HepG2 (cell line): ENCODE results near the gene NISCH. TPM values are rescaled to one million over a fixed set of nuclear protein-coding genes. Genes with fewer than 3 reads are reported as not detected.

Experiments used
- ATAC-seq: fragments of 200-7000 bp; cut with Tn5 transposase; 3 replicates; pipeline ENCODE4 v1.9.1; 2020; ENCODE audit warnings: mild to moderate bottlenecking, moderate library complexity
- BruUV-seq: library from RNA; stranded (reverse); fragments of 400-500 nt; replicated peaks from 2 replicates; lab custom pipeline; 2021; lab: Mats Ljungman, UMichigan
- CTCF ChIA-PET: fragments of 300-600 bp; formaldehyde crosslinking; extraction: SDS; loops from one replicate; lab custom pipeline; 2021; ENCODE audit warnings: low total read pairs, inconsistent platforms, low intra/inter-chr PET ratio; lab: Yijun Ruan, JAX
- POLR2A ChIA-PET: fragments of 350-600 bp; sonication (Branson Sonifier 250); formaldehyde crosslinking; loops from one replicate; lab custom pipeline; 2020; ENCODE audit warnings: antibody characterized with exemption, inconsistent platforms; lab: Yijun Ruan, JAX
- DNase-seq: peaks from one replicate; pipeline ENCODE4 v3.0.0-alpha.2; 2015; ENCODE audit warnings: low spot score
- FAIRE-seq: peaks from 3 replicates; lab custom pipeline; 2011; peaks lifted over from hg19 to GRCh38; lab: Jason Lieb, UNC
- H2AFZ ChIP-seq: one replicate; pipeline ENCODE4 v1.6.1; 2011; ENCODE audit warnings: low read length, inconsistent platforms
- H3K27ac ChIP-seq: fragments of 300-600 bp; 3 replicates; pipeline ENCODE4 v1.8.0; 2011; ENCODE audit warnings: mixed run types, mild to moderate bottlenecking, mixed read lengths, low read length, inconsistent platforms; ENCODE audit not compliant: insufficient read depth; ENCODE audit errors: extremely low read length
- H3K27me3 ChIP-seq, 2 experiments: fragments of 200-600 bp in 1 of 2; 2 replicates in 1 of 2; 3 replicates in 1 of 2; pipeline versions ENCODE4 v1.6.0 to v1.8.0; 2011; ENCODE audit warnings: low read length in 2 of 2, mild to moderate bottlenecking in 2 of 2, moderate library complexity in 2 of 2, inconsistent platforms in 1 of 2; ENCODE audit not compliant: insufficient read depth in 2 of 2, control insufficient read depth in 1 of 2
- H3K36me3 ChIP-seq, 2 experiments: fragments of 200-600 bp in 1 of 2; replicated peaks in 1 of 2; 2 replicates in 1 of 2; 3 replicates in 1 of 2; pipeline versions ENCODE4 v1.5.1 to v1.8.0; 2011; ENCODE audit warnings: low read length in 2 of 2, inconsistent platforms in 1 of 2; ENCODE audit not compliant: insufficient read depth in 2 of 2, control insufficient read depth in 1 of 2
- H3K4me1 ChIP-seq: 2 replicates; pipeline ENCODE4 v1.5.1; 2012; ENCODE audit warnings: low read length, inconsistent platforms; ENCODE audit not compliant: insufficient read depth
- H3K4me2 ChIP-seq: 2 replicates; pipeline ENCODE4 v1.6.0; 2011; ENCODE audit warnings: low read depth, low read length, inconsistent platforms
- H3K4me3 ChIP-seq, 3 experiments: fragments of 200-600 bp in 1 of 3; sonication (generic), shearing (Covaris generic) in 1 of 3; replicated peaks in 1 of 3; 2 replicates each; pipeline ENCODE4 v1.5.1; 2011 to 2016; ENCODE audit warnings: low read length in 3 of 3, inconsistent platforms in 2 of 3, low read depth in 2 of 3, mild to moderate bottlenecking in 2 of 3, control low read depth in 1 of 3, mixed read lengths in 1 of 3; ENCODE audit not compliant: insufficient read depth in 1 of 3
- H3K79me2 ChIP-seq: one replicate; pipeline ENCODE4 v1.6.1; 2011; ENCODE audit warnings: low read length, inconsistent platforms; ENCODE audit not compliant: insufficient read depth
- H3K9ac ChIP-seq: 2 replicates; pipeline ENCODE4 v1.6.0; 2011; ENCODE audit warnings: mild to moderate bottlenecking, low read depth, low read length, inconsistent platforms; ENCODE audit not compliant: insufficient read depth
- H3K9me3 ChIP-seq: 2 replicates; pipeline ENCODE4 v1.5.1; 2012; ENCODE audit warnings: mild to moderate bottlenecking, low read length
- H4K20me1 ChIP-seq: 2 replicates; pipeline ENCODE4 v1.6.0; 2011; ENCODE audit warnings: inconsistent platforms, mild to moderate bottlenecking, low read length, moderate library complexity; ENCODE audit not compliant: insufficient read depth
- BHLHE40 ChIP-seq: IDR thresholded peaks from 2 replicates; pipeline ENCODE4 v1.6.1; 2011; ENCODE audit warnings: low read length, improper control_type of control experiment
- FLYWCH1 ChIP-seq: sonication (generic); formaldehyde crosslinking; IDR thresholded peaks from 2 replicates; pipeline ENCODE4 v1.8.1; 2023; ENCODE audit warnings: mild to moderate bottlenecking, missing genetic modification reagents
- HDAC2 ChIP-seq: sonication (generic); formaldehyde crosslinking; IDR thresholded peaks from 2 replicates; pipeline ENCODE4 v1.4.0; 2020; ENCODE audit warnings: missing genetic modification reagents
- HNRNPH1 ChIP-seq: fragments of 200-400 bp; formaldehyde crosslinking; optimal IDR thresholded peaks from 2 replicates; pipeline ENCODE3; 2017; ENCODE audit warnings: mild to moderate bottlenecking, low read depth, low read length
- NCOA2 ChIP-seq: sonication (generic); formaldehyde crosslinking; IDR thresholded peaks from 2 replicates; pipeline ENCODE4 v1.8.0; 2022; ENCODE audit warnings: inconsistent platforms
- PCBP1 ChIP-seq: fragments of 200-400 bp; formaldehyde crosslinking; IDR thresholded peaks from 2 replicates; pipeline ENCODE4 v1.6.1; 2017; ENCODE audit warnings: mild to moderate bottlenecking, low read depth, low read length, borderline replicate concordance
- SIN3B ChIP-seq: fragments of 150-350 bp; IDR thresholded peaks from 2 replicates; pipeline ENCODE4 v1.6.1; 2014; ENCODE audit warnings: low read length
- SPEN ChIP-seq: sonication (generic); formaldehyde crosslinking; IDR thresholded peaks from 2 replicates; pipeline ENCODE4 v1.5.1; 2020; ENCODE audit warnings: low read depth, mild to moderate bottlenecking, missing genetic modification reagents
- ZNF292 ChIP-seq: sonication (generic); formaldehyde crosslinking; IDR thresholded peaks from 2 replicates; pipeline ENCODE4 v1.8.1; 2022; ENCODE audit warnings: mild to moderate bottlenecking, low read depth, missing genetic modification reagents, borderline replicate concordance
- ZNF350 ChIP-seq: sonication (generic); formaldehyde crosslinking; IDR thresholded peaks from 2 replicates; pipeline ENCODE4 v1.4.0; 2020; ENCODE audit warnings: mild to moderate bottlenecking, low read depth, missing genetic modification reagents, borderline replicate concordance
- ZNF672 ChIP-seq: sonication (generic); formaldehyde crosslinking; IDR thresholded peaks from 2 replicates; pipeline ENCODE4 v1.8.1; 2022; ENCODE audit warnings: missing genetic modification reagents
- ZNF75D ChIP-seq: sonication (generic); formaldehyde crosslinking; IDR thresholded peaks from 2 replicates; pipeline ENCODE4 v1.8.1; 2023; ENCODE audit warnings: missing genetic modification reagents, mild to moderate bottlenecking, borderline replicate concordance
- ZSCAN20 ChIP-seq: sonication (generic); formaldehyde crosslinking; IDR thresholded peaks from 2 replicates; pipeline ENCODE4 v1.4.0; 2020; ENCODE audit warnings: missing genetic modification reagents, mild to moderate bottlenecking, borderline replicate concordance
- WGBS: methylation state at CpG from one replicate; pipeline ENCODE4 v1.1.6; 2017; ENCODE audit warnings: low lambda C conversion rate; 5-methylcytosine and 5-hydroxymethylcytosine counted together
- in situ Hi-C: cut with HindIII; loops from 2 replicates; pipeline ENCODE4 v1.10.0; 2017; ENCODE audit warnings: low pct_unique_long_range_greater_than_20kb; ENCODE audit not compliant: extremely low pct_ligation_motif_present
- intact Hi-C: fragments of 100-400 bp; cut with micrococcal nuclease; formaldehyde crosslinking; loops from one replicate; pipeline ENCODE4 v1.10.0; 2022; ENCODE audit not compliant: unreplicated experiment
- polyA plus RNA-seq, 8 experiments: library from polyadenylated mRNA; depleted of rRNA in 3 of 8; stranded (reverse) in 7 of 8; unstranded in 1 of 8; fragments of >200 nt; fragmentation: Illumina TruSeq in 4 of 8; extraction: Trizol in 4 of 8; gene quantifications; 2 replicates each; pipeline versions ENCODE4 v1.2.1 to v1.2.3, GENCODE V29; 2011 to 2016; ENCODE audit warnings: low read depth in 4 of 8, missing spikeins in 1 of 8, mixed read lengths in 1 of 8; ENCODE audit not compliant: insufficient read depth in 1 of 8
- total RNA-seq, 5 experiments: library from RNA; depleted of rRNA; stranded (reverse); fragments of >200 nt; fragmentation: Illumina TruSeq; extraction: Trizol; gene quantifications; 2 replicates each; pipeline ENCODE4 v1.2.3, GENCODE V29; 2016; ENCODE audit warnings: low read depth in 1 of 5
- TF ChIP-seq, protein P1 (sequence below): sonication (generic); formaldehyde crosslinking; IDR thresholded peaks from 2 replicates; pipeline ENCODE4 v1.8.0; 2022; ENCODE audit warnings: mild to moderate bottlenecking, missing genetic modification reagents, moderate library complexity
- TF ChIP-seq, protein P2 (sequence below): sonication (generic); formaldehyde crosslinking; IDR thresholded peaks from 2 replicates; pipeline ENCODE4 v1.4.0; 2020; ENCODE audit warnings: missing genetic modification reagents

The NISCH gene
- total and polyA plus RNA-seq, 2 of the 13 experiments (the other 11 are each of a cell fraction or from before 2014, with no cell fraction given), result 27.0 to 47.6 TPM

DNA sequence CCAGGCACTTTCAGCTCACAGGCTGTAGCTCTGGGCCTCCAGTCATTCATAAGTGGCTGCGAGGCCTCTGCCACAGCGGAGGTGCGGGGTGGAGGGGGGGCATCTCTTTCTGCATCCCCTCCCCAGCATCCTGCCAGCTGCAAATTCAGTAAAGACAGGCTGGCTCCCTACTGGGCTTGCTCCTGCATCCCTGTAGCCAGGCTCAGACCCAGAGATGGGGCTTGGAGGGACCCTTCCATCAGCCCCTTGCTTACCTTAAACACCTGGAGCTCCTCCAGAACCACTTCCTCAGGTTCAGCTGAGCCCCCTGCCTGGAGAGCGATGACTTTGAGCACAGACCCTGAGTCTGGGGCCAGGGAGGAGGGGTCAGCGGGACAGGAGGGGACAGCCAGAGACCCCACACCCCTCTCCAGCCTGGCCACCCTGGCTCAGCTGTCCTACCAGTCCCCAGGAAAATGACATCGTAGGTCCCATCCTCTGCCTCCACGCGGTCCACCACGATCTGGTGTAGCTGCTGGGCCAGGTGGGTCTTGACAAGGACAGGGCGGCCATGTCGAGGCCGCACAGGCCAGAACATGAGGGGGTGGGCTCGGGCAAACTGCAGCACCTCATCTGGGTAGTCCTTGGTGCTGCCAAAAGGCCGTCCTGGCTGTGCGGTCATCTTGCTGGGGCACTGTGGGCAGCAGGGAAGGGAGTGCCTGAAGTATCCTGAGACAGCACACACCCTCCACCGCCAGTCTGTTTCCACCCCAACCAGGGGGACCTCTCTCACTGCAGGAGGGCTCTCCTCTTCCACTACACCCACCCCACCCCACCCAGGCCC lies 15.8 kb upstream of the NISCH start:
- H4K20me1 ChIP-seq, result no peaks in the 10 kb centered on the region
- FAIRE-seq (no peak), DNase-seq (no peak), ATAC-seq (no peak)
- peaks cover 26% of the 10 kb centered on the region for H3K4me1 ChIP-seq
- no peak overlapping the region for H3K4me2 ChIP-seq
- POLR2A ChIA-PET, result no interaction called here
- H3K36me3 ChIP-seq, result peaks cover 3 to 7% of the 10 kb centered on the region in 2 experiments; a peak in 2 of 5 replicates
- no peak overlapping the region for H3K27ac ChIP-seq
- H3K9ac ChIP-seq, result no peak overlapping the region
- intact Hi-C loops, result no loop called here
- TF ChIP-seq HNRNPH1, result no peak
- TF ChIP-seq ZNF350, result no peak
- CTCF ChIA-PET, result no interaction called here
- no peaks in the 10 kb centered on the region for H3K27me3 ChIP-seq
- H3K79me2 ChIP-seq, result no peaks in the 10 kb centered on the region
- in situ Hi-C loops, result no loop called here
- no peaks in the 10 kb centered on the region for H3K9me3 ChIP-seq
- no TSS peak for BruUV-seq
- H3K4me3 ChIP-seq, result no peak overlapping the region
- 100% methylated on average over 6 of the region's 16 CpGs for WGBS
- no peak overlapping the region for H2AFZ ChIP-seq

DNA sequence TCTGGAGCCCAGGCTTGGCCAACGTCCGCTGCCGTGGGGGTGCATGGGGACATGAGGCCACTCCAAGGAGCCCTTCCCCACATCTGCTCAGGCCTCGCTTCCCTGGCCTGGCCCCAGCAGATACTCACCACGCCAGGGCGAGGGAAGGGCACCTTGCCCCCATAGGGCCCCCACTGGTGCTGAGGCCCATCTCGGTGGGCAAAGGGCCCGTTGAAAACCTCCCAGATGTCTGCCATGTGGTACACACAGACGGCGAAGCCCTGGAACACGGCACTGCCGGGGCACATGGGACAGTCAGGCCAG lies 15.2 kb upstream of the NISCH start:
- H3K9me3 ChIP-seq, result no peaks in the 10 kb centered on the region
- POLR2A ChIA-PET, result no interaction called here
- peaks cover 3 to 7% of the 10 kb centered on the region in 2 experiments; a peak in 2 of 5 replicates for H3K36me3 ChIP-seq
- no peak for ATAC-seq
- H3K4me3 ChIP-seq, result no peak overlapping the region
- no peaks in the 10 kb centered on the region for H3K79me2 ChIP-seq
- FAIRE-seq, result no peak
- 98% methylated on average over 9 of the region's 12 CpGs for WGBS
- no peak overlapping the region for H2AFZ ChIP-seq
- no TSS peak for BruUV-seq
- no peak overlapping the region for H3K4me2 ChIP-seq
- no peak overlapping the region for H3K9ac ChIP-seq
- no peaks in the 10 kb centered on the region for H3K27me3 ChIP-seq
- CTCF ChIA-PET, result no interaction called here
- peaks cover 29% of the 10 kb centered on the region for H3K4me1 ChIP-seq
- intact Hi-C loops, result no loop called here
- no peak overlapping the region for H3K27ac ChIP-seq
- in situ Hi-C loops, result no loop called here
- no peaks in the 10 kb centered on the region for H4K20me1 ChIP-seq
- DNase-seq, result no peak
- no peak for TF ChIP-seq ZSCAN20 (CRISPR knock-in tag)
- no peak for TF ChIP-seq HDAC2 (CRISPR knock-in tag)
- TF ChIP-seq, protein P1, sequence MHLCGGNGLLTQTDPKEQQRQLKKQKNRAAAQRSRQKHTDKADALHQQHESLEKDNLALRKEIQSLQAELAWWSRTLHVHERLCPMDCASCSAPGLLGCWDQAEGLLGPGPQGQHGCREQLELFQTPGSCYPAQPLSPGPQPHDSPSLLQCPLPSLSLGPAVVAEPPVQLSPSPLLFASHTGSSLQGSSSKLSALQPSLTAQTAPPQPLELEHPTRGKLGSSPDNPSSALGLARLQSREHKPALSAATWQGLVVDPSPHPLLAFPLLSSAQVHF (CRISPR knock-in tag), result no peak
- TF ChIP-seq PCBP1, result no peak
- no peak for TF ChIP-seq NCOA2 (CRISPR knock-in tag)
- TF ChIP-seq ZNF672 (CRISPR knock-in tag), result no peak
- no peak for TF ChIP-seq SPEN (CRISPR knock-in tag)
- no peak for TF ChIP-seq FLYWCH1 (CRISPR knock-in tag)
- no peak for TF ChIP-seq ZNF75D
- no peak for TF ChIP-seq BHLHE40
- no peak for TF ChIP-seq ZNF292 (CRISPR knock-in tag)
- TF ChIP-seq, protein P2, sequence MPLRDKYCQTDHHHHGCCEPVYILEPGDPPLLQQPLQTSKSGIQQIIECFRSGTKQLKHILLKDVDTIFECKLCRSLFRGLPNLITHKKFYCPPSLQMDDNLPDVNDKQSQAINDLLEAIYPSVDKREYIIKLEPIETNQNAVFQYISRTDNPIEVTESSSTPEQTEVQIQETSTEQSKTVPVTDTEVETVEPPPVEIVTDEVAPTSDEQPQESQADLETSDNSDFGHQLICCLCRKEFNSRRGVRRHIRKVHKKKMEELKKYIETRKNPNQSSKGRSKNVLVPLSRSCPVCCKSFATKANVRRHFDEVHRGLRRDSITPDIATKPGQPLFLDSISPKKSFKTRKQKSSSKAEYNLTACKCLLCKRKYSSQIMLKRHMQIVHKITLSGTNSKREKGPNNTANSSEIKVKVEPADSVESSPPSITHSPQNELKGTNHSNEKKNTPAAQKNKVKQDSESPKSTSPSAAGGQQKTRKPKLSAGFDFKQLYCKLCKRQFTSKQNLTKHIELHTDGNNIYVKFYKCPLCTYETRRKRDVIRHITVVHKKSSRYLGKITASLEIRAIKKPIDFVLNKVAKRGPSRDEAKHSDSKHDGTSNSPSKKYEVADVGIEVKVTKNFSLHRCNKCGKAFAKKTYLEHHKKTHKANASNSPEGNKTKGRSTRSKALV, result no peak
- no peak for TF ChIP-seq SIN3B
